SU-DHL-6 (cell line): ENCODE results near the gene C20orf96.
"Not testable (repeated sequence)": the region's sequence is repeated elsewhere in the genome, so short reads cannot be mapped to it uniquely, and the experiment has no call there.

Experiments used
- CTCF ChIP-seq: fragments of 200-600 bp; sonication (generic); IDR thresholded peaks from one replicate; pipeline ENCODE4 v1.5.1; 2017; ENCODE audit warnings: antibody characterized with exemption, mild to moderate bottlenecking, low read length, moderate library complexity; ENCODE audit not compliant: insufficient read depth, poor library complexity, severe bottlenecking
- EZH2phosphoT487 ChIP-seq: fragments of 200-600 bp; sonication (generic), shearing (Covaris generic); conservative IDR thresholded peaks from 2 replicates; pipeline ENCODE4 v1.6.1; 2018; ENCODE audit warnings: mild to moderate bottlenecking, antibody characterized with exemption, low read length, moderate library complexity, mixed read lengths

GRCh38 chr20:225879-226278 is 64.7 kb downstream of the C20orf96 start:
- not testable (repeated sequence) for TF ChIP-seq CTCF, EZH2phosphoT487
